ENCODE measurements around the gene PPP2R5A. TPM values are rescaled to one million over a fixed set of nuclear protein-coding genes. Genes with fewer than 3 reads are reported as not detected.
A peak's percentile ranks its signal among the peaks of the same experiment; 100 is the strongest.

Gene PPP2R5A
- total and polyA plus RNA-seq, 12 donors: 44.2 to 86.8 (median 57.3) TPM

DNA sequence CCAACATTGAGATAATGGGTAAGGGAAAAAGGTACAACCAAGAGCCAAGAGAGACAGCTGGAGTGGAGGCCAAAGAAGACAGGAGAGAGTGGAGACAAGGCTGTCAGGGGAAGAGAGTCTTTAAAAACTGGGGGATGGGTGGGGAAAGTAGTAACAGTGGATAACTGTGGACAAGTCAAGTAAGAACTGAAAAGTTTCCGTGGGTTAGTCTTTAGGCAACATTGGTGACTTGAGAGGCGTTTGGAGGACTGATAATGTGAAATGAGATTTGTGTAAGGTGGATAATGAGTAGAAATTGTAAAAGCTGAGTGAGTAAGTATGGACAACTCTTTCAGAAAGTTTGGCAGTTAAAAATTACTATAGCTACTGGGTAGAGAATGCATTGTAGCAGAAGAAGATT lies 10.4 kb downstream of the PPP2R5A start:
- no peaks in the 10 kb centered on the region for H3K9me3 ChIP-seq
- no peaks in the 10 kb centered on the region for H3K36me3 ChIP-seq
- DNase-seq: no peak
- no peak overlapping the region for H3K27ac ChIP-seq
- TF ChIP-seq, protein P1, sequence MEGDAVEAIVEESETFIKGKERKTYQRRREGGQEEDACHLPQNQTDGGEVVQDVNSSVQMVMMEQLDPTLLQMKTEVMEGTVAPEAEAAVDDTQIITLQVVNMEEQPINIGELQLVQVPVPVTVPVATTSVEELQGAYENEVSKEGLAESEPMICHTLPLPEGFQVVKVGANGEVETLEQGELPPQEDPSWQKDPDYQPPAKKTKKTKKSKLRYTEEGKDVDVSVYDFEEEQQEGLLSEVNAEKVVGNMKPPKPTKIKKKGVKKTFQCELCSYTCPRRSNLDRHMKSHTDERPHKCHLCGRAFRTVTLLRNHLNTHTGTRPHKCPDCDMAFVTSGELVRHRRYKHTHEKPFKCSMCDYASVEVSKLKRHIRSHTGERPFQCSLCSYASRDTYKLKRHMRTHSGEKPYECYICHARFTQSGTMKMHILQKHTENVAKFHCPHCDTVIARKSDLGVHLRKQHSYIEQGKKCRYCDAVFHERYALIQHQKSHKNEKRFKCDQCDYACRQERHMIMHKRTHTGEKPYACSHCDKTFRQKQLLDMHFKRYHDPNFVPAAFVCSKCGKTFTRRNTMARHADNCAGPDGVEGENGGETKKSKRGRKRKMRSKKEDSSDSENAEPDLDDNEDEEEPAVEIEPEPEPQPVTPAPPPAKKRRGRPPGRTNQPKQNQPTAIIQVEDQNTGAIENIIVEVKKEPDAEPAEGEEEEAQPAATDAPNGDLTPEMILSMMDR (IDR thresholded peaks at IDR 0.05): no peak
- H3K4me3 ChIP-seq: no peak overlapping the region
- H3K4me1 ChIP-seq: peaks cover 0 to 82% (median 64%) of the 10 kb centered on the region in 9 donors
- 80 to 85% methylated on average over 2 of the region's 2 CpGs for WGBS, 2 donors
- no peaks in the 10 kb centered on the region for H3K27me3 ChIP-seq
- no peak for ATAC-seq
- intact Hi-C loops (cut with DNase I): loop anchor here in 2 of 10 donors (10.0 kb wide), 1 partner anchor 159 kb away; no protein-coding TSS in a partner anchor

DNA sequence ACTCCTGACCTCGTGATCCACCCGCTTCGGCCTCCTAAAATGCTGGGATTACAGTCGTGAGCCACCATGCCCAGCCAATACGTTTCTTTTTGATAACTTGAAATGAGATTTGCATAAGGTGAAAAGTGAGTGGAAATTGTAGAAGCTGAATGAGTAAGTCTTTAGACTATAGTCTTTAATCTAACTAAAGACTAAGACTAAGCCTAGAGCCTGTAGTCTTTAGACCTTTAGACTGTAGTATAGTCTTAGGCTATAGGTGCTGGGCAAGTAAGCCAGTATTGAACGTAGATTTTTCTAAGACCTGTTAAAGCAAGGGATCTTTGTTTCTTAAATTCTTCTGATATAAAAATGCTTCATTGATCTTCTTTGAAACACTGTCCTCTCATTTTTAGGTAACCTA lies 12.1 kb downstream of the PPP2R5A start:
- Histone ChIP-seq H3K4me3 (no peak overlapping the region), H3K4me1 (peaks cover 0 to 82% (median 60%) of the 10 kb centered on the region in 9 donors), H3K36me3 (no peaks in the 10 kb centered on the region), H3K27ac (no peak overlapping the region), H3K9me3 (no peaks in the 10 kb centered on the region), H3K27me3 (no peaks in the 10 kb centered on the region)
- intact Hi-C loops (cut with DNase I): loop anchor here in 2 of 10 donors (10.0 kb wide), 1 partner anchor 157 kb away; no protein-coding TSS in a partner anchor
- WGBS, 2 donors: 81 to 89% methylated on average over 6 of the region's 6 CpGs
- ATAC-seq (no peak), DNase-seq (no peak)
- TF ChIP-seq, protein P1 (IDR thresholded peaks at IDR 0.05): no peak

DNA sequence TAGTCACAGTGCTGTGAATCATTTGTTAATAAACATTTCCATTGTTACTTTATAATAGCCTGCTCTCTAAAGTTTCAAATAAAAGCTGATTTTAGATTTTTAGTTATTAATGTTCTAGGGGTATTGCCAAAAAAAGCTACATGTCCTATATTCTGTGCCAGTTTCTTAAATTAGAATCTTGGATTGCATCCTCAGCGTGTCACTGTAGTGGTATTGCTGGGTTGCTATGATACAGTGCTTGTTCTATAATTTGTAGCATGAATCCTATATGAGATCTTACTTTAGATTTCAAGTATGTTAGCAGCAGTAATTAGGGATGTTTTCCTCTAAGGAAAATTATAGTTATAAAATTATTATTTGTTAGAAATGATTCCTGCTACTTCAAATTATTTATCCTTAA lies 16.4 kb downstream of the PPP2R5A start:
- DNase-seq: no peak
- peaks cover 0 to 54% (median 39%) of the 10 kb centered on the region in 9 donors for H3K4me1 ChIP-seq
- TF ChIP-seq, protein P1 (IDR thresholded peaks at IDR 0.05): no peak
- peak overlapping the region in 7 of 10 donors; percentile 5 to 58 (median 22) for H3K27ac ChIP-seq
- intact Hi-C loops (cut with DNase I): no loop called here
- H3K27me3 ChIP-seq: no peaks in the 10 kb centered on the region
- H3K9me3 ChIP-seq: peaks cover 0 to 7% (median 0%) of the 10 kb centered on the region in 11 donors
- H3K36me3 ChIP-seq: no peaks in the 10 kb centered on the region
- peak in 5 of 8 donors; percentile 51 to 83 (median 71) for ATAC-seq
- no peak overlapping the region for H3K4me3 ChIP-seq
- 13 to 14% methylated on average over 1 of the region's 1 CpG for WGBS, 2 donors

DNA sequence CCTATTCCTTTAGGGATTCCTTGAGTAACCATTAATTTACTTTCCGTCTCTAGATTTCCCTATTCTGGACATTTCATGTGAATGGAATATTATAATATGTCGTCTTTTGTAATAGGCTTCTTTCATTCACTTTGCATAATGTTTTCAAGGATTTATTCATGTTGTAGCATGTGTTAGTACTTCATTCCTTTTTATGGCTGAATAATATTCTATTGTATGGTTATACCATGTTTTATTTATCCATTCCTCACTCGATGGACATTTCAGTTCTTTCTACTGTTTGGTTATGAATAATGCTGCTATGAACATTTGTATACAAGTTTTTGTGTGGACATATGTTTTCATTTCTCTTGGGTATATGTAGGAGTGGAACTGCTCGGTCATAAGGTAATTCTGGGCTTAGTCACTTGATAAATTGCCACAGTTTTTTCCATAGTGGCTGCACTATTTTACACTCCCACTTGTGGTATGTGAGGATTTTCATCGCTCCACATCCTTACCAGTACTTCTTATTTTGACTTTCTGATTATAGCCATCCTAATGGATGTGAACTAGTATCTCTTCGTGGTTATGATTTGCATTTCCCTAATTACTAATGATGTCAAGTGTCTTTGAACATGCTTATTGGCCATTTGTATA lies 17.7 kb downstream of the PPP2R5A start:
- DNase-seq: no peak
- Histone ChIP-seq H3K27me3 (no peaks in the 10 kb centered on the region), H3K4me3 (no peak overlapping the region), H3K9me3 (peaks cover 0 to 7% (median 0%) of the 10 kb centered on the region in 11 donors), H3K27ac (peak overlapping the region in 2 of 10 donors; percentile 15 to 38), H3K36me3 (peaks cover 0 to 13% (median 0%) of the 10 kb centered on the region in 9 donors), H3K4me1 (peaks cover 0 to 54% (median 33%) of the 10 kb centered on the region in 9 donors)
- TF ChIP-seq, protein P1 (IDR thresholded peaks at IDR 0.05): no peak
- ATAC-seq: no peak
- intact Hi-C loops (cut with DNase I): no loop called here
- WGBS, 2 donors: 76 to 77% methylated on average over 6 of the region's 6 CpGs

Data from heart right ventricle (tissue), 16 donors.